GM21390 (cell line): ENCODE results near the gene PNPLA7.
"Not testable (repeated sequence)": the region's sequence is repeated elsewhere in the genome, so short reads cannot be mapped to it uniquely, and the experiment has no call there.

ENCODE experiments used
- ATAC-seq: cut with Tn5 transposase; IDR thresholded peaks from one replicate; pipeline ENCODE4 v1.9.1; 2021; ENCODE audit not compliant: unreplicated experiment

Gene PNPLA7

GRCh38 chr9:137550231-137550621 is at the start of gene PNPLA7:
Gene PNPLA7, minus strand, starts transcription at chr9:137550402. Its CDS starts 205 bp downstream, at chr9:137550197.
- ATAC-seq: no peak

- no peak for ATAC-seq
Observed at GRCh38 chr9:137598943-137599342, 48.7 kb upstream of the PNPLA7 start.

DNA sequence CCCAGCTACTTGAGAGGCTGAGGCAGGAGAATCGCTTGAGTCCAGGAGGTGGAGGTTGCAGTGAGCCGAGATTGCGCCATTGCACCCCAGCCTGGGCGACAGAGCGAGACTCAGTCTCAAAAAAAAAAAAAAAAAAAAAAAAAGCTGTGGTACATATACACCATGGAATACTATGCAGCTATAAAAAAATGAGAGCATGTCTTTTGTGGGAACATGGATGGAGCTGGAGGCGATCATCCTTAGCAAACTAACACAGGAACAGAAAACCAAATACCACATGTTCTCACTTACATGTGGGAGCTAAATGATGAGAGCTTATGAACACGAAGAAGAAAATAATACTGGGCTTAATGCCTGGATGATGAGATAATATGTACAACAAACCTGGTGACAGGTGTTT is 46.4 kb upstream of the PNPLA7 start:
- ATAC-seq: not testable (repeated sequence)

DNA sequence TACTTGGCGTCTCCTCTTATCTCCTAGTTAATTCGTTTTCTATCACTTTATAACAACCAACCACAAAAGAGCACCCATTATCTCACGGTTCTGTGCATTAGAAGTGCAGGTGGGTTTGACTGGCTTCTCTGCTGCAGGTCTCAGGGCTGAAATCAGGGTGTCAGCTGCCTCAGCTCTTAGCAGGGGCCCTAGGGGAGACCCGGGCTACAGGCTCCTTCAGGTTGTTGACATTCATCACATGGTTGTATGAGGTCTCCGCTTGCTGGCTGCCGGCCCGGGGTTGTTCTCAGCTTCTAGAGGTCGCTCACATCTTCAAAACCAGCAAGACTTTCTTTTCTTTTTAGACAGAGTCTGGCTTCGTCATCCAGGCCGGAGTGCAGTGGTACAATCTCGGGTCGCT is 43.0 kb upstream of the PNPLA7 start:
- ATAC-seq: no peak

- no peak for ATAC-seq
Observed at GRCh38 chr9:137592767-137593166, 42.6 kb upstream of the PNPLA7 start.

DNA sequence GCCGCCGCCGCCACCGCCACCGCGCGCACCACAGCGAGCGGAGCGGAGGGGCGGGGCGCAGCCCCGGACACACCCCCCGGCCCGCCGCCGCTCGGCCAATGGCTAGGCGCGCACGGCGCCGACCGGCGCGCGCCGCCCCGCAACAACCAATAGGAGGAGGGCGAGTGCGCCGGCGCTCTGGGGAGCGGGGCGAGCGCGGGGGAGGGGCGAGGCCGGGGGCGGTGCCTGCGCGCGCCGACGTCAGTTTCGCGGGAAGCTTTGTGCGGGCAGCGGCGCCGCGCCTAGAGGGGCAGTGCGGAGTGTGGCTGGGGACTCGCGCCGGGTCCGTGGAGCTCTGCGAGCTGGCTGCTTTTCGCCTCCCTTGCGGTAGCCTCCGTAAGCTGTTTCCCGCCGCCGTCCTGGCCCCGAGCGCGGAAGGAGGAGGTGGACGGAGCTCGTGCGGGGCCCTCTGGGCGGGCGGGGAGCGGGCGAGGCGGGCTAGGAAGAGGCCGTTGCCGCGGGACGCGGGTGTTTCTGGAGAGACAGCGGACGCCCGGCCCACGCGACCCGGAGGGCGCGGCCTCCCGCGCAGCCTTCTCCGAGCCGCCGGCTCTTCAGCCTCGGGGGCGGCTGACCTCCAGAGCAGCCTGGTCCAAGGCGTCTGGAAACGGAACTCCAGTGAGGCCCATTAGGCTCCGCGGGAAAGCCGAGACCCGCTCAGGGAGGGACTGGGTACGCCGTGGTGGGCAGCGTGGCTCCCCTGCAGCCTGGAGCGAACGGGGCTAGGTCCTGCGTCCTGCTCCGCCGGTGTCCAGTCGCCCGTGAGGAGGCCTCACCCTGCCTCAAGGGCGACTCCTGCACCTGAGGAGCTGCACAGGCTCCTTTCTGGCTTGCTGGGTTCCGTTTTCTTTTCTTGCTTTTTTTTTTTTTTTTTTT is 40.5 kb upstream of the PNPLA7 start, which contains the start of gene ZMYND19:
Gene ZMYND19 (minus strand): TSS at position 44 of the 915 bp plus-strand sequence. CDS start 249 bp downstream, outside the sequence.
- peak; percentile 89 for ATAC-seq

DNA sequence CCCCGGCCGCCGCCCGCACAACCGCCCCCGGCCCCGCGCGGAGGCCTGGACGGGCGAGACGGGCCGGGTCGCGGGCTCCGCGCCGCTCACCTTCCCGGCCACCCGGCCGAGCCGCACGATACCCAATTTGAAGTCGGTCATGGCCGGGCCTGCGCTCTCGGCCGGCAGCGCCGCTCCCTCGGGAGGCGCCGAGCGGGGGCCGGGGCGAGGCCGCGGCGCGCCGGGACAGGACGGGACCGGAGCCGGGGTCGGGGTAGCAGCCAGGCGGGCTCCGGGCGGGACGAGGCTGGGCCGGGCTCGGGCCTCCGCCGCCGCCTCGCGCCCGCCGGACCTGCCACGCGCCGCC is 39.9 kb upstream of the PNPLA7 start:
- ATAC-seq: peak; percentile 26

- ATAC-seq: peak; percentile 22
Observed at GRCh38 chr9:137589441-137590122, 39.4 kb upstream of the PNPLA7 start.

DNA sequence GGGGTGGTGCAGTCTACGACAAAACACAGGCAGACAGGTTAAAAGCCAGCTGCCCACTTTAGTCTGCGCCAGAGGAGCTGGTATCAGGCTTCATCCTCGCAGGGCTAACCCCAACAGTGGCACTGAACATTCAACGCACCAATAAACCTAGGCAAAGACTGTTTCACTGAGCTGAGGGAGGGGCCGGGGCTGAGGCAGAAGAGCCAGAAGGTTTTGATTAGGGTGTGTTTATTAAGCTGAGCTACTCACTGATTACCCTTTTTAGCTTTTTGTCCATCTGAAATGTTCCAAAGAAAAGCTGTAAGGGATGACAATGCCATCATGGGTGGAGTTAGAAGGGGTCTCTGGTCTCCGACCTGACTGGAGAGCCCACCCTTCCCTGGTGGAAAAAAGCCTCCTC is 38.7 kb upstream of the PNPLA7 start:
- ATAC-seq: no peak

DNA sequence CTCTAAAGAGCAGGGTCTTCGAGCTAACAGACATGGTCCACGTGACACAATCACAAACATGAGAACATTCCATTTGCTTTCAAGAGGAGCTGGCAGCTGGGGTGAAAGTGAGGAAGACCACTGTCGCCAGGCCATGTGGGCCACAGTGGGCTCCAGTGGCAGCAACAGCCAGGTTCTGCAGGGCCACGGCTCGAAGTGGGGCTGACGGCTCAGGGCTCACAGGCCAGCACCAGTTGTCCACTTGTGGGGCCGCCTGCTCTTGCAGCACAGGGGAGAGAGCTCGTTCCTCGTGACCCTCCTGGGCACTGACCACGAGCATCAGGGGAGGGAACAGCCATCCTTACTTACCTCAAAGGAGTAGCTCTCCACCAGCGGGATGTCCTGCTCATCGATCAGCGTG is 38.1 kb upstream of the PNPLA7 start:
- ATAC-seq: no peak

GRCh38 chr9:137586854-137587253 is 36.7 kb upstream of the PNPLA7 start:
- ATAC-seq: no peak

- no peak for ATAC-seq
Observed at GRCh38 chr9:137583957-137584356, 33.8 kb upstream of the PNPLA7 start.

GRCh38 chr9:137583347-137583746 is 33.1 kb upstream of the PNPLA7 start:
- no peak for ATAC-seq

GRCh38 chr9:137582286-137582860 is 32.2 kb upstream of the PNPLA7 start:
- no peak for ATAC-seq

DNA sequence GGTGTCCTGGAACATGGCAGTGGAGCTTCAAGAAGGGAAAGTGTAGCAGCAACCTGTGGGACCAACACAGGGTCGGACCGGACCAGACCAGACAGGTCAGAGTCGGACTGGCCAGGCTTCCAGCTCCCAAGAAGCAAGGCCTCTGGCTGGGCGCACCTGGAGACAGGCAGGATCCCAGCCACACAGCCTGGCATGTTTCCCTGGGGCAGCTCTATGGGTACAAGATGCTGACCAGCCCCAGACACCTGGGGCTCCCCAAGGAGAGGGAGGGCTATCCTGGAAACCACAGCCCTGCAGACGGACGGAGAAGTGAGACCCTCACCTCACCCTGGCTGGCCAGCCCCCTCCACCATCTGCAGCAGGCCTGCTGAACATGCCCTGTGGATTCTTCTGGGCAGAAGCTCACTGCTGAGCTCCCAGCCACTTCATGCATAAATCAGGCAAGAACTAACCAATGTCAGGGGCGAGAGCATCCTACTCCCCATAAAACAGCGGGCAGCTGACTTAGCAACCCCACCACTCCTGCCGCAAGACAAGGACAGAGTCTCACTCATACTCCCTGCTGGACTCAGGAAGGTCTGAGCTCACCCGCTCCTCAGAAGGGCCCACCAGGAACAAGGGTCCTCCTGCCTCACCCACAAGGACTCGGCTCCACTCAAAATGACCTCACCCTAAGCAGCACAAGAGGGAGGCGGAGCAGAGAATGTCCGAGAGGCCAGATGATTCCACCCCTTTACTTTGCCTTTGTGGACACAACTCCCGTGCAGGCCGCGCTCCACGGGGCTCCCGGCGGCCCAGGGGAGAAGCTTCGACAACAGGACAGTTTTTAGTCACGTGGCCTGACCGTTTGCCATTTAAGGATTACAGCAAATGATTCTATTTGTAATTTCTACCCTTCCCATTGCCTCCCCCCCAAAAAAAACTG is 31.4 kb upstream of the PNPLA7 start:
- no peak for ATAC-seq

GRCh38 chr9:137580954-137581322 is 30.7 kb upstream of the PNPLA7 start:
- no peak for ATAC-seq

DNA sequence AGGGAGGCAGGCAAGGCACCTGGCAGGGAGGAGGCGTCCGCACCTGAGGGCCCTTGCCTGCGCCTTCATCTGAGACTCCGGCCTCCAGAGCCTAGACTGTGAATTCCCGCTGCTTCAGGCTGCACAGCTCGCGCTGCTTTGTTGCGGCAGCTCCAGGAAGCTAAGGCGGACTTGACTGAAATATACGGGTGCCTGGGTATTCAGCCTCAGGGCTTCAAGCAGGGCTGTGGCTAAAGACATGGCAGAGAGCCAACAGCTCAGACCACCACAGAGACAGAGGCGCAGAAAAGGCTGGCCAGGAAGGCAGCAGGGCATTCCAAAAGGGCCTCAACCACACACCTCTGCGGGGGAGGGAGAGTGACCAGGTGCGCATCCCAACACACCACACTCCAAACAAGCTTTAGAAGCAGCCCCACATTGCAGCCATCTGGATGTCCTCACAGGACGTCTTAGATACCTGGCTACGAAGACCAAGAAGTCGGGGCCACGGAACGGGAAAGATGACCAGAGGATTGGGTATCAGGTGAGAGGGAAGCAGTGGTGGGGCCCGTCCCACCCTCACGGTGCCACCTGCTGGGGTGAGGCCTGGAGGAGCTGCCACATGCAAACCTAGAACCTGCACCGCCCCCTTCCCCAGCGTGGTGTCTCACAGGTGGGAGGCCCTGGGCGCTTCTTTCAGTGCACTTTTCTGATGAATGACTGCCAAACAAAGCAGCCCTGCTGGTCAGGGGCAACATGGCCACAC is 30.2 kb upstream of the PNPLA7 start:
- ATAC-seq: no peak

GRCh38 chr9:137579259-137579604 is 29.0 kb upstream of the PNPLA7 start:
- ATAC-seq: no peak

- ATAC-seq: peak; percentile 92
Observed at GRCh38 chr9:137578518-137579258, 28.5 kb upstream of the PNPLA7 start, which contains the start of gene DPH7. Gene DPH7, minus strand, starts transcription at chr9:137578925. Its CDS starts 148 bp downstream, at chr9:137578777.
